ENCODE data around the gene B2M. TPM values are rescaled to one million over a fixed set of nuclear protein-coding genes. Genes with fewer than 3 reads are reported as not detected.

Gene B2M
- total and polyA plus RNA-seq, 2 of the 8 experiments (the other 6 are each of a cell fraction or from before 2014, with no cell fraction given) = 78.9 to 907 TPM

- TF ChIP-seq RNF2 (IDR thresholded peaks at IDR 0.05; ENCODE audit: borderline replicate concordance, low read depth, low read length, missing control alignments, poor library complexity, severe bottlenecking) = no peak
- TF ChIP-seq BCL11A (IDR thresholded peaks at IDR 0.05; ENCODE audit: low read depth in 2 of 2, low read length in 2 of 2) = no peak
- no peak for TF ChIP-seq TEAD4 (IDR thresholded peaks at IDR 0.05; ENCODE audit: low read depth, low read length)
- TF ChIP-seq SUZ12 (IDR thresholded peaks at IDR 0.05; ENCODE audit: low read length) = no peak
Observed at GRCh38 chr15:44694416-44694815, 16.9 kb upstream of the B2M start (continued).

Data from H1 (cell line).